ENCODE measurements around the gene KIF13A.
"Not testable (repeated sequence)": the region's sequence is repeated elsewhere in the genome, so short reads cannot be mapped to it uniquely, and the experiment has no call there.

Gene KIF13A

GRCh38 chr6:17932330-17932852 lies 55.0 kb downstream of the KIF13A start:
- DNase-seq (ENCODE audit: low spot score), result no peak

DNA sequence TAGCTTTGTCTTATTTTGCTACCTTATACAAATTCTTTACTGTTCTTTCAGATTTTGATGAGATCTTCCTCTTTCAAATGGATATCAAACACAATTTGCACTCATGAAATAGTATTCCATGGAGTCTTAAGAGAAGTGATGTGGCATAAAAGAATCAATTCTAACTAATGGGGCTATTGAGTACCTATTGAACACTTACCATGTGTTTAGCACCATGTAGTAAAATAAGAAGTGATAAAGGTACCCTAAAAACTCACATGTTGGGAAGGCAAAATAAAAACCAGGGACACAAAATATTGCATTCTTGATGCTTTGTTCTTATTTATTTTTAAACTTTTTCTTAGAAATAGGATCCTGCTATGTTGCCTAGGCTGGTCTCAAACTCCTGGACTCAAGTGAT lies 56.2 kb downstream of the KIF13A start:
- DNase-seq (ENCODE audit: low spot score), result no peak

- DNase-seq (ENCODE audit: low spot score), result no peak
These were observed 57.0 kb downstream of the KIF13A start for GRCh38 chr6:17930321-17930993.

DNA sequence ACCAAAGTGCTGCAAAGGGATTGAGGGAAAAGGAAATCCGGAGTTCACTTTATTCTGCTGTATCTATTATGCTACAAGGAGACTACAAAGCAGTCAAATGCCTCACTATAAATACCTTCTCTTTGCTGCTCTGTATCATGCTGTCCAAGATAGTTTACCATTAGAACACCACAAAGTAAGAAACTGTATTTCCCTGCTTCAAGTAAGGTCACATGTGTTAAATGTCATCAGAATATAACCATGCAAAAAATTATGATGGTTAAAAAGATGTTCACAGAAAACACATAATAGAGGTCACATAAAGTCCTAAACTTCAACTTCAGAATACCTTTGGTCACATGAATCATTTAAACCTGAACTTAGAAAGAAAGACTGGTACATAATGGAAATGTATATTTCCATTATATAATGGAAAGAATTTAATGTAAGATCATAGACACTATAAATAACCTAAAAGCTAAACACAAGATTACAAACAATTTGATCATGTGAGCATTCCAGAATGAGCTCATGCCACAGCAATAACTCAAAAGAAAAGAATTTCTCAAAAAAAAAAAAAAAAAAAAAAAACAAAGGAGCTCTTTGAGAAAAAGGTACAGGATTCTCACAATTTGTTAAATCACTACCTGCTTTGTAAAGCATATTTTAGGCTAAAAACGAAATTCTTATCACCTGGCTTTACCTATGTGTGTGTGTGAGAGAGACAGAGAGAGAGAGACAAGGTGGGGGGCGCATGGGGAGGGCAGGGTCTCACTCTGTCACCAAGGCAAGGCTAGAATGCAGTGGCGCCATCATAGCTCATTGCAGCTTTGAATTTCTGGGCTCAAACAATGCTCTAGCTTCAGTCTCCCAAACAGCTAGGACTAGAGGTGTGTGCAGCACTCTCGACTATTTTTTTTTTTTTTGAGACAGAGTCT lies 58.7 kb downstream of the KIF13A start:
- DNase-seq (ENCODE audit: low spot score), result no peak

DNA sequence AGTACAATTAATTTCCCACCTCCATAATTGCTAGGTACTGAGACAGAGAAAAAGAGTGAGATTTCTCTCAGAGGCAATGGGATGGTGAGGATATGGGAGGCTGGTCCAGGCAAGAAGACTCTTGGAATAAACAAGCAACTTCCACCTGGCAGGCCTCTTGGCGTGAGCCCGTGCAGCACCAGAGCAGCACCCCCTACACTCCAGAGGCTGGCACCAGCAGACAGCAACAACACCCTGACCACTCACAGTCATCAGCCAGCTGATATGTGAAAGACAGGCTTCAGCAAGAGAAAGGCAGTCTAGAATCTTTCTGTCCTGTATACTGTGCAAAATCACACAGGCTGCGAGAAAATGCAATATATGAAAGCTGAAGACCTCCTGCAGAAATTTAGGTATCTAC lies 59.7 kb downstream of the KIF13A start:
- no peak for DNase-seq (ENCODE audit: low spot score)

DNA sequence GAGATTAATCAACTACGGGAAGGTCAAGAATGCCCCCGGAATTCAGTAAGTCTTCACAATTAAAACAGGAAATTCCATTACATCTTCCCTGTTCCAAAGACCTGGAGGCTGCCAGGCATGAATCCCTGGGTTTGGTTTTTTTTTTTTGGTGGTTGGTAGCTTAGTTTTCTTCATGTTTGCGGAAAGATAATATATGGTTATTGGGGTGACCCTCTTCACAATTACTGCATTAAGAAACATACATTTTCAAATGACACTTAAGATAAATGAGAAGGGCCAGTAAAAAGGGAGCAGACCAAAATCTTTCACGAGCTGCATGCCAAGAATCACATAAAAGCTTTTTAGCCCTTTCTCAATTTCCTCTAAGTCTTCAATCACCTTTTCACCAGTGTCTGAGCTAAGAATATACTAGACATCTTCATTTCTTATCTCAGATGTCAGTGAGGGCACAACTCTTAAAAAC lies 64.0 kb downstream of the KIF13A start:
- no peak for DNase-seq (ENCODE audit: low spot score)

DNA sequence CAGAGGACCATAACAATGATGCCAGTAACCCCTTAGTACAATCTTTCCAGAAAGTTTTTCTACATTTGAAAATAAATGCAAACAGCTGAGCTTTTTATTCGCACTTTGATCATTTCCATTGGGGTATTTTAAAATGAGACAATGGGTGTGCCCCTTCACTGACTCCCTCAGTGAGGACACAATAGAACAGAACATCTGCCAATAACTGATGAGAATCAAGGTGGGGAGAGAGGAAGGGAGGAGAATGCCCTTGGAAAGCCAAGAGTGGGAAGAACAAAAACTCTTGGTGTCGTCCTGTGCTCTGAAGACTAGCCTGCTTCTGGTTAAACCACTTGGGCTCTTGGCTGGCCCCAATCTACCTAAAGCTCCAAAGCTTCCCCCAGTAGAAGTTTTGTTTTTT lies 66.0 kb downstream of the KIF13A start:
- no peak for DNase-seq (ENCODE audit: low spot score)

DNA sequence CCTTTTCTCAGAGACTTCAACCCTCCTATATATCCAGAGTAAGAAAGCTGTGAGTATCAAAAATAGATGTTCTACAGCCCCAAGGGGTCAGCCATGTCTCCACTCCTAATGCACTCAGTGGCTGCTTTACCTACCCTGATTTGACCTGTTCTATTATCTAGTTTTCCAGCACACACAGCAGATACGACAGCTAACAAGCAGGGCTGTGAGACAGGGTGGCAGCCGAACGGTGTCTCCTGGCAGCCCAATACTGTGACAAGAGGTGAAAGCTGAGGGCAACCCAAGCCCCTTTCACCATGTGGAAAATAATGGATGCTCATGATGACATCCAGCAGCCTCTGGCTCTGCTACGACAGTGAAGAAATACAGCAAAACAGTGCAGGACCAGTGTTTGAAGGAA lies 67.9 kb downstream of the KIF13A start:
- no peak for DNase-seq (ENCODE audit: low spot score)

GRCh38 chr6:17917837-17918763 lies 69.3 kb downstream of the KIF13A start:
- DNase-seq (ENCODE audit: low spot score), result no peak

- DNase-seq (ENCODE audit: low spot score), result no peak
These were observed 72.8 kb downstream of the KIF13A start for GRCh38 chr6:17914651-17915050.

DNA sequence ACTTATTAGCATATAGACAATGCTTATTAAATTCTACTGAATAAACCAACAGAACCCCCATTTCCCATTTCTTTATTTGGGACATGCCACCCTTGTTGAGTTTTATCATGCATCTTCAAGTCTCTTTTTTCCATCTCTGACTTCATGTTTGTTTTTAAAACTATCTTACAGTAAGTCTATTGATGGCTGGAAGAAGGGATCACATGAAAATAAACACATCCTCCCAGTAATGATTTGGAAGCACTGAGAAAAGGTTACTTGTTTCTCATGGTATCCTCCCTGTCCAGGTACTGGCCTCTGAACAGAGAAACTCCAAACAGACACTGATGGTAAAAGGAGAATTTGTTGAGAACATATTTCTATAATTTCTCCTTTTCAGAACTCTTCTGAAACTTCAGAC lies 74.9 kb downstream of the KIF13A start:
- no peak for DNase-seq (ENCODE audit: low spot score)

GRCh38 chr6:17911656-17912055 lies 75.8 kb downstream of the KIF13A start:
- DNase-seq (ENCODE audit: low spot score), result not testable (repeated sequence)

GRCh38 chr6:17910189-17910588 lies 77.2 kb downstream of the KIF13A start:
- DNase-seq (ENCODE audit: low spot score), result no peak

DNA sequence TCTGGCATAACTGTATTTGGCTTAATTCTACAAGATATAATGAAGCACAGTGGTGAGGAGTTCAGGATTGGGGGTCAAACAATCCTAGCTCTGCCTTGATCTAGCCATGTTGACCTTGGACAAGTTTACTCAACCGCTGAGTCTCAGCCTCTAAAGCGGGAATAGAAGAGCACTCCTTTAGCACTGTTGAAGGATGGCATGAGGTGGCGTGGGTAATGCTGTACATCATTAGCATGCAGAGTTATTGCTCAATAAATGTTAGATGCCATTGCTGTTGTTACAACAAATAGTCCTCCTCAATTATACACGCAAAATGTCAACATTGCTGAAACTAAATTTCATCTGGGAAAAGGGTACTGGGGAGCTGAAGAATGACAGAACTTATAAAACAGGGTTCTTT lies 78.6 kb downstream of the KIF13A start:
- no peak for DNase-seq (ENCODE audit: low spot score)

- no peak for DNase-seq (ENCODE audit: low spot score)
These were observed 79.8 kb downstream of the KIF13A start for GRCh38 chr6:17907406-17908229.

GRCh38 chr6:17905611-17906592 lies 81.5 kb downstream of the KIF13A start:
- DNase-seq (ENCODE audit: low spot score), result no peak

DNA sequence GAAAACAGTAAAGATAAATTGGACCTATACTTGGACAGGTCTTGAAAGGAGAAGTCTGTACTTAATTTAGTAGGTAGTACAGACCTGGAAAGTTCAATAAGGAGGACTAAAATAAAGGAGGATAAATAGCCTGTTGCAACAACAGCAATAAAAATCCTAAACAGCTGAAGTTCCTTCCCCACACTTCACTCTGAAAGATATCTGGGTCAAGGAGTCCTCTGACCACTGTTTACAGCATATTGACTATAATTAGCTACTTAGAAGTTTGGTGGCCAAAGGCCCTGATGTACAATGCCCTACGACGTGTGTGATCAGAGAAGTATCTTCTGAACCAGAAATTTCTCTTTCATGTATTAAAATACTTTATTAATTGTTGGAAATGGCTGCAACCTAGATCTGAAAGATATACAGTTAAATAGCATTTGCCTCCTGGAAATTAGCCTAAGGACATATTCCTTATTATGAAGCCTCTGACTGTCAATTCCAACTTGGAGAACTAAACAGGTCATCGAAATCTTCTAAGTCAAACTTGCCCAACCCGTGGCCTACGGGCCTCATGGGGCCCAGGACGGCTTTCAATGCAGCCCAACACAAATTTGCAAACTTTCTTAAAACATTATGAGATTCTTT lies 82.8 kb downstream of the KIF13A start:
- no peak for DNase-seq (ENCODE audit: low spot score)

- DNase-seq (ENCODE audit: low spot score), result no peak
These were observed 84.5 kb downstream of the KIF13A start for GRCh38 chr6:17902974-17903373.

DNA sequence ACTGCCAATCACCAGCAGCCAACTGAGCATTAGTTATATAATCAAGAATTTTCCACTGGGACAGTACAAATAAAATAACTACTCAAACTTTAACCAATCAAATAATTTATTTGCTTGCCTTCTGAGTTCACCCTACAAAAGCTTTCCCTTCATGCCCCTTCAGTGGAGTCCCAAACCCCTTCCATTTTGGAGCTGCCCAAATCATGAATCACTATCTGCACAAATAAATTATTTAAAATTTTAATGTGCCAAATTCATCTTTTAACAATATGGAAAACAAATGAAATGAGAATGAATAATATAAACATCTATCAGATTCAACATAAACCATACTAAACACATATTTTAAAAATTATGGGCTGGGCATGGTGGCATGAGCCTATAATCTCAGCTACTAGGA lies 85.9 kb downstream of the KIF13A start:
- no peak for DNase-seq (ENCODE audit: low spot score)

Measured in cerebellar cortex (tissue), 1 donor.